ENCODE measurements around the gene ITPRIP.

Gene ITPRIP

GRCh38 chr10:104337985-104338735 is at the start of gene ITPRIP:
TSS of gene ITPRIP (minus strand) at chr10:104338465. CDS start at chr10:104316051, 22,414 bp downstream.
- peak; percentile 45 for DNase-seq (ENCODE audit: low spot score)

GRCh38 chr10:104387130-104387888 is 49.0 kb upstream of the ITPRIP start:
- no peak for DNase-seq (ENCODE audit: low spot score)

GRCh38 chr10:104380336-104380735 is 42.1 kb upstream of the ITPRIP start:
- DNase-seq (ENCODE audit: low spot score), result no peak

GRCh38 chr10:104376784-104377300 is 38.6 kb upstream of the ITPRIP start:
- DNase-seq (ENCODE audit: low spot score), result no peak

GRCh38 chr10:104374591-104374990 is 36.3 kb upstream of the ITPRIP start:
- no peak for DNase-seq (ENCODE audit: low spot score)

- no peak for DNase-seq (ENCODE audit: low spot score)
Observed at GRCh38 chr10:104371753-104372152, 33.5 kb upstream of the ITPRIP start.

GRCh38 chr10:104368381-104368780 is 30.1 kb upstream of the ITPRIP start:
- DNase-seq (ENCODE audit: low spot score), result no peak

- DNase-seq (ENCODE audit: low spot score), result no peak
Observed at GRCh38 chr10:104367904-104368303, 29.6 kb upstream of the ITPRIP start.

- DNase-seq (ENCODE audit: low spot score), result no peak
Observed at GRCh38 chr10:104359811-104360210, 21.5 kb upstream of the ITPRIP start.

- DNase-seq (ENCODE audit: low spot score), result peak; percentile 86
Observed at GRCh38 chr10:104353325-104354048, 15.2 kb upstream of the ITPRIP start, which contains the start of gene CFAP58. TSS of gene CFAP58 (plus strand) at chr10:104353833. CDS start at chr10:104353898, 65 bp downstream.

- no peak for DNase-seq (ENCODE audit: low spot score)
Observed at GRCh38 chr10:104351919-104352318, 13.7 kb upstream of the ITPRIP start.

GRCh38 chr10:104351061-104351702 is 12.9 kb upstream of the ITPRIP start:
- DNase-seq (ENCODE audit: low spot score), result no peak

- peak; percentile 42 for DNase-seq (ENCODE audit: low spot score)
Observed at GRCh38 chr10:104350127-104350635, 11.9 kb upstream of the ITPRIP start.

- no peak for DNase-seq (ENCODE audit: low spot score)
Observed at GRCh38 chr10:104349623-104350126, 11.4 kb upstream of the ITPRIP start.

GRCh38 chr10:104348601-104349000 is 10.3 kb upstream of the ITPRIP start:
- DNase-seq (ENCODE audit: low spot score), result no peak

GRCh38 chr10:104347295-104348045 is 9.2 kb upstream of the ITPRIP start:
- DNase-seq (ENCODE audit: low spot score), result no peak

- no peak for DNase-seq (ENCODE audit: low spot score)
Observed at GRCh38 chr10:104345941-104346340, 7.7 kb upstream of the ITPRIP start.

GRCh38 chr10:104345515-104345914 is 7.2 kb upstream of the ITPRIP start:
- DNase-seq (ENCODE audit: low spot score), result no peak

- DNase-seq (ENCODE audit: low spot score), result no peak
Observed at GRCh38 chr10:104344219-104344618, 6.0 kb upstream of the ITPRIP start.

- no peak for DNase-seq (ENCODE audit: low spot score)
Observed at GRCh38 chr10:104342941-104343411, 4.7 kb upstream of the ITPRIP start.
